ENCODE data around the gene A2ML1.
"Not testable (repeated sequence)": the region's sequence is repeated elsewhere in the genome, so short reads cannot be mapped to it uniquely, and the experiment has no call there.

The A2ML1 gene

GRCh38 chr12:8894986-8895385, 72.6 kb downstream of the A2ML1 start:
- POLR2A ChIA-PET (ENCODE audit: low non-redundant PET), result no interaction called here
- DNase-seq (ENCODE audit: low spot score), result no peak
- no peak overlapping the region for H3K27ac ChIP-seq
- TF ChIP-seq, protein P1, sequence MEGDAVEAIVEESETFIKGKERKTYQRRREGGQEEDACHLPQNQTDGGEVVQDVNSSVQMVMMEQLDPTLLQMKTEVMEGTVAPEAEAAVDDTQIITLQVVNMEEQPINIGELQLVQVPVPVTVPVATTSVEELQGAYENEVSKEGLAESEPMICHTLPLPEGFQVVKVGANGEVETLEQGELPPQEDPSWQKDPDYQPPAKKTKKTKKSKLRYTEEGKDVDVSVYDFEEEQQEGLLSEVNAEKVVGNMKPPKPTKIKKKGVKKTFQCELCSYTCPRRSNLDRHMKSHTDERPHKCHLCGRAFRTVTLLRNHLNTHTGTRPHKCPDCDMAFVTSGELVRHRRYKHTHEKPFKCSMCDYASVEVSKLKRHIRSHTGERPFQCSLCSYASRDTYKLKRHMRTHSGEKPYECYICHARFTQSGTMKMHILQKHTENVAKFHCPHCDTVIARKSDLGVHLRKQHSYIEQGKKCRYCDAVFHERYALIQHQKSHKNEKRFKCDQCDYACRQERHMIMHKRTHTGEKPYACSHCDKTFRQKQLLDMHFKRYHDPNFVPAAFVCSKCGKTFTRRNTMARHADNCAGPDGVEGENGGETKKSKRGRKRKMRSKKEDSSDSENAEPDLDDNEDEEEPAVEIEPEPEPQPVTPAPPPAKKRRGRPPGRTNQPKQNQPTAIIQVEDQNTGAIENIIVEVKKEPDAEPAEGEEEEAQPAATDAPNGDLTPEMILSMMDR (conservative IDR thresholded peaks at IDR 0.05; ENCODE audit: low read depth), result no peak
- CTCF ChIA-PET, result interaction anchor here (0.5 kb wide), 1 partner anchor 238 kb away, joined by 3 read pairs; no protein-coding TSS in a partner anchor

GRCh38 chr12:8897081-8897480, 74.7 kb downstream of the A2ML1 start:
- TF ChIP-seq, protein P1 (conservative IDR thresholded peaks at IDR 0.05; ENCODE audit: low read depth), result no peak
- ChIA-PET POLR2A (ENCODE audit: low non-redundant PET) (no interaction called here), CTCF (interaction anchor here (1.1 kb wide), 1 partner anchor 42 kb away, joined by 6 read pairs; no protein-coding TSS in a partner anchor)
- H3K27ac ChIP-seq, result no peak overlapping the region
- DNase-seq (ENCODE audit: low spot score), result no peak

DNA sequence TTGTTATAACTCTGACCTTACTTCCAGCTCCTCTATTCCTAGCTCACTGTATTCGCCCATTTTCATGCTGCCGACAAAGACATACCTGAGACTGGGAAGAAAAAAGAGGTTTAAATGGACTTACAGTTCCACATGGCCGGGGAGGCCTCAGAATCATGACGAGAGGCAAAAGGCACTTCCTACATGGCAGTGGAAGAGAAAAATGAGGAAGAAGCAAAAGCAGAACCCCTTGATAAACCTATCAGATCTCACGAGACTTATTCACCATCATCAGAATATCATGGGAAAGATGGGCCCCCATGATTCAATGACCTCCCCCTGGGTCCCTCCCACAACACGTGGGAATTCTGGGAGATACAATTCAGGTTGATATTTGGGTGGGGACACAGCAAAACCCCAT, 77.4 kb downstream of the A2ML1 start:
- CTCF ChIA-PET, result no interaction called here
- DNase-seq (ENCODE audit: low spot score), result no peak
- TF ChIP-seq, protein P1 (conservative IDR thresholded peaks at IDR 0.05; ENCODE audit: low read depth), result no peak
- POLR2A ChIA-PET (ENCODE audit: low non-redundant PET), result interaction anchor here (0.6 kb wide), 1 partner anchor 81 kb away, joined by 3 read pairs; no protein-coding TSS in a partner anchor
- H3K27ac ChIP-seq, result no peak overlapping the region

DNA sequence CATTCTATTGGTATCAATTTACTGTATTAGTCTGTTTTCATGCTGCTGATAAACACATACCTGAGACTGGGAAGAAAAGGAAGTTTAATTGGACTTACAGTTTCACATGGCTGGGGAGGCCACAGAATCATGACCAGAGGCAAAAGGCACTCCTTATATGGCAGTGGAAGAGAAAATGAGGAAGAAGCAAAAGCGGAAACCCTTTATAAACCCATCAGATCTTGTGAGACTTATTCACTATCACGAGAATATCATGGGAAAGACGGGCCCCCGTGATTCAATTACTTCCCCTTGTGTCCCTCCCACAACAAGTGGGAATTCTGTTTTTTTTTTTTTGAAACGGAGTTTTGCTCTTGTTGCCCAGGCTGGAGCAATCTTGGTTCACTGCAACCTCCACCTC, 80.3 kb downstream of the A2ML1 start:
- POLR2A ChIA-PET (ENCODE audit: low non-redundant PET); CTCF ChIA-PET; H3K27ac ChIP-seq; DNase-seq (ENCODE audit: low spot score): not testable (repeated sequence)

GRCh38 chr12:8903646-8904045, 81.2 kb downstream of the A2ML1 start:
- ChIA-PET CTCF (interaction anchor here (0.6 to 0.7 kb wide), 2 partner anchors 13 to 213 kb away, joined by 3 to 6 read pairs; no protein-coding TSS in a partner anchor), POLR2A (ENCODE audit: low non-redundant PET) (no interaction called here)
- DNase-seq (ENCODE audit: low spot score), result no peak
- TF ChIP-seq, protein P1 (conservative IDR thresholded peaks at IDR 0.05; ENCODE audit: low read depth), result no peak
- H3K27ac ChIP-seq, result no peak overlapping the region

DNA sequence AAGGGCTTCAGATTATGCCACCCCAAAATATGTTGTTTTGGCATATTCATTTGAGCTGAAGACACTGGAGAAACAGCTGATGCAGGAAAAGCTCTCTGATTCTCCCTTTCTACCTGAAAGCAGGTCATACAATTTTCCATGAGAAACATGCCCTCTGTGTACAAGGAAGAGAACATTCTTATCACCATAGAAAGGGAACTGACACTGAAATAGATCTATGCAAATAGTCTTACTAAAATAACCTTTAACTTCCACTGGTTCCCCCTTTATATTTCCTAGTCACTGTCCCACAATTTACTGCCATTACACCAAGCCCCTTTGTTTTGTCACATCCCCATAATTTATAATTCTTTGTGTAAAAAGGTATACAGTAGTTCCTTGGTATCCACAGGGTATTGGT, 82.2 kb downstream of the A2ML1 start:
- CTCF ChIA-PET, result interaction anchor here (0.7 kb wide), 1 partner anchor 14 kb away, joined by 3 read pairs; no protein-coding TSS in a partner anchor
- H3K27ac ChIP-seq, result no peak overlapping the region
- DNase-seq (ENCODE audit: low spot score), result no peak
- POLR2A ChIA-PET (ENCODE audit: low non-redundant PET), result no interaction called here
- TF ChIP-seq, protein P1 (conservative IDR thresholded peaks at IDR 0.05; ENCODE audit: low read depth), result no peak

GRCh38 chr12:8905546-8905945, 83.1 kb downstream of the A2ML1 start:
- H3K27ac ChIP-seq, result no peak overlapping the region
- TF ChIP-seq, protein P1 (conservative IDR thresholded peaks at IDR 0.05; ENCODE audit: low read depth), result no peak
- POLR2A ChIA-PET (ENCODE audit: low non-redundant PET), result no interaction called here
- no peak for DNase-seq (ENCODE audit: low spot score)
- CTCF ChIA-PET, result no interaction called here
